Caco-2 (cell line): ENCODE measurements around the gene SPOCK1. TPM values are rescaled to one million over a fixed set of nuclear protein-coding genes. Genes with fewer than 3 reads are reported as not detected.

Experiments used
- BruUV-seq: library from RNA; stranded (reverse); fragments of 400-500 nt; replicated peaks from 2 replicates; lab custom pipeline; 2021; lab: Mats Ljungman, UMichigan
- CTCF ChIA-PET: fragments of 300-600 bp; sonication (Branson Sonifier 250); formaldehyde crosslinking; loops from one replicate; lab custom pipeline; 2022; ENCODE audit warnings: antibody characterized with exemption; lab: Charles Lee
- POLR2A ChIA-PET: fragments of 300-600 bp; sonication (Branson Sonifier 250); formaldehyde crosslinking; loops from one replicate; lab custom pipeline; 2022; ENCODE audit warnings: antibody characterized with exemption; lab: Charles Lee
- DNase-seq, 2 experiments: peaks; one replicate each; pipeline versions ENCODE4 v3.0.0 to v3.0.0-alpha.2; 2020 to 2022
- H3K27me3 ChIP-seq: replicated peaks from 2 replicates; pipeline ENCODE4 v1.6.0; 2011; ENCODE audit warnings: low read length; ENCODE audit not compliant: control insufficient read depth, insufficient read depth
- H3K36me3 ChIP-seq: 2 replicates; pipeline ENCODE4 v1.5.1; 2011; ENCODE audit warnings: low read length; ENCODE audit not compliant: control insufficient read depth, insufficient read depth
- H3K4me1 ChIP-seq: fragments of 250-450 bp; sonication (Bioruptor Pico); 2 replicates; pipeline ENCODE4 v1.5.1; 2020; ENCODE audit warnings: mild to moderate bottlenecking
- H3K4me3 ChIP-seq: 2 replicates; pipeline ENCODE4 v1.5.1; 2011; ENCODE audit warnings: low read depth, mild to moderate bottlenecking, control low read depth, low read length
- H3K9me3 ChIP-seq: fragments of 250-450 bp; sonication (Bioruptor Pico); 2 replicates; pipeline ENCODE4 v1.5.1; 2020; ENCODE audit warnings: mild to moderate bottlenecking, moderate library complexity
- H3K27ac Mint-ChIP-seq: one replicate; pipeline ENCODE4 v1.8.0; 2022; ENCODE audit warnings: mixed read lengths; ENCODE audit not compliant: unreplicated experiment
- H3K27me3 Mint-ChIP-seq: one replicate; pipeline ENCODE4 v1.8.0; 2022; ENCODE audit warnings: mixed read lengths; ENCODE audit not compliant: insufficient read depth, unreplicated experiment
- H3K36me3 Mint-ChIP-seq: one replicate; pipeline ENCODE4 v1.8.0; 2022; ENCODE audit warnings: mild to moderate bottlenecking, mixed read lengths; ENCODE audit not compliant: insufficient read depth, unreplicated experiment
- H3K4me1 Mint-ChIP-seq: one replicate; pipeline ENCODE4 v1.8.0; 2022; ENCODE audit warnings: low read depth, mixed read lengths; ENCODE audit not compliant: unreplicated experiment
- H3K4me3 Mint-ChIP-seq: one replicate; pipeline ENCODE4 v1.8.0; 2022; ENCODE audit warnings: mild to moderate bottlenecking, moderate library complexity, mixed read lengths; ENCODE audit not compliant: unreplicated experiment
- H3K9me3 Mint-ChIP-seq: one replicate; pipeline ENCODE4 v1.8.0; 2022; ENCODE audit warnings: mixed read lengths; ENCODE audit not compliant: unreplicated experiment
- intact Hi-C: fragments of 100-400 bp; cut with micrococcal nuclease; formaldehyde crosslinking; loops from one replicate; pipeline ENCODE4 v1.10.0; 2022; ENCODE audit not compliant: unreplicated experiment
- total RNA-seq: library from RNA; stranded (reverse); gene quantifications from 2 replicates; pipeline ENCODE4 v1.2.3, GENCODE V29; 2022
- TF ChIP-seq, protein P1 (sequence below), 2 experiments: fragments of 200-600 bp in 1 of 2; IDR thresholded peaks; 1 replicate in 1 of 2; 2 replicates in 1 of 2; pipeline versions ENCODE4 v1.5.1 to v1.8.0; 2011 to 2022; ENCODE audit warnings: antibody characterized with exemption in 1 of 2, control low read depth in 1 of 2, inconsistent platforms in 1 of 2, low read depth in 1 of 2, low read length in 1 of 2, mild to moderate bottlenecking in 1 of 2, moderate library complexity in 1 of 2; ENCODE audit not compliant: insufficient read depth in 1 of 2, severe bottlenecking in 1 of 2, unreplicated experiment in 1 of 2

The SPOCK1 gene
- total RNA-seq, 1 experiment from 2014 or later = not detected

DNA sequence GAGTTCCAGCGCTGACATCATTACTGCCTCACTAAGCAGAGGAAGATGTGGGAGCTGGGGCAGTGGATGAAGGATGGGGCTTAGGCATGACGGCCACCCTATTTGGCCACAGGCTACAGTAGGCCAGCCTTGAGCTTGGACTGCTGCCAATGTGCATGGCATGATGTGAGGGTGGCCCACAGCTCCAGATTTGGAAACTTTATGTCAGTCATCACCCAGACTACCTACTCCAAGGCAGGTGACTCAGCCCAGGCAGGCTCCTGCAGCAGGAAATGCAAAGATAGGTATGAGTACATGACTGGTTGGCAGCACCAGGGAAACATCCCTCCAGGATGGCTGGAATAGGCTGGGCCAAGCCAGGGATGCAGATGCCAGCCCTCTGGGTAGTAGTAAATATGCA lies 303.6 kb downstream of the SPOCK1 start:
- H3K9me3 ChIP-seq = no peaks in the 10 kb centered on the region
- intact Hi-C loops = no loop called here
- peaks cover 23% of the 10 kb centered on the region for H3K27me3 Mint-ChIP-seq
- no peaks in the 10 kb centered on the region for H3K36me3 Mint-ChIP-seq
- no peak for DNase-seq
- no peaks in the 10 kb centered on the region for H3K4me1 Mint-ChIP-seq
- no peaks in the 10 kb centered on the region for H3K27me3 ChIP-seq
- no peak overlapping the region for H3K4me3 Mint-ChIP-seq
- no peak overlapping the region for H3K27ac Mint-ChIP-seq
- ChIA-PET POLR2A (no interaction called here), CTCF (no interaction called here)
- TF ChIP-seq, protein P1, sequence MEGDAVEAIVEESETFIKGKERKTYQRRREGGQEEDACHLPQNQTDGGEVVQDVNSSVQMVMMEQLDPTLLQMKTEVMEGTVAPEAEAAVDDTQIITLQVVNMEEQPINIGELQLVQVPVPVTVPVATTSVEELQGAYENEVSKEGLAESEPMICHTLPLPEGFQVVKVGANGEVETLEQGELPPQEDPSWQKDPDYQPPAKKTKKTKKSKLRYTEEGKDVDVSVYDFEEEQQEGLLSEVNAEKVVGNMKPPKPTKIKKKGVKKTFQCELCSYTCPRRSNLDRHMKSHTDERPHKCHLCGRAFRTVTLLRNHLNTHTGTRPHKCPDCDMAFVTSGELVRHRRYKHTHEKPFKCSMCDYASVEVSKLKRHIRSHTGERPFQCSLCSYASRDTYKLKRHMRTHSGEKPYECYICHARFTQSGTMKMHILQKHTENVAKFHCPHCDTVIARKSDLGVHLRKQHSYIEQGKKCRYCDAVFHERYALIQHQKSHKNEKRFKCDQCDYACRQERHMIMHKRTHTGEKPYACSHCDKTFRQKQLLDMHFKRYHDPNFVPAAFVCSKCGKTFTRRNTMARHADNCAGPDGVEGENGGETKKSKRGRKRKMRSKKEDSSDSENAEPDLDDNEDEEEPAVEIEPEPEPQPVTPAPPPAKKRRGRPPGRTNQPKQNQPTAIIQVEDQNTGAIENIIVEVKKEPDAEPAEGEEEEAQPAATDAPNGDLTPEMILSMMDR (IDR thresholded peaks at IDR 0.05; ENCODE audit: insufficient read depth in 1 of 2, low read depth in 1 of 2, low read length in 1 of 2, severe bottlenecking in 1 of 2, unreplicated experiment in 1 of 2) = no peak
- no peaks in the 10 kb centered on the region for H3K9me3 Mint-ChIP-seq
- no peaks in the 10 kb centered on the region for H3K36me3 ChIP-seq
- H3K4me3 ChIP-seq = no peak overlapping the region
- no TSS peak for BruUV-seq
- H3K4me1 ChIP-seq = no peaks in the 10 kb centered on the region

DNA sequence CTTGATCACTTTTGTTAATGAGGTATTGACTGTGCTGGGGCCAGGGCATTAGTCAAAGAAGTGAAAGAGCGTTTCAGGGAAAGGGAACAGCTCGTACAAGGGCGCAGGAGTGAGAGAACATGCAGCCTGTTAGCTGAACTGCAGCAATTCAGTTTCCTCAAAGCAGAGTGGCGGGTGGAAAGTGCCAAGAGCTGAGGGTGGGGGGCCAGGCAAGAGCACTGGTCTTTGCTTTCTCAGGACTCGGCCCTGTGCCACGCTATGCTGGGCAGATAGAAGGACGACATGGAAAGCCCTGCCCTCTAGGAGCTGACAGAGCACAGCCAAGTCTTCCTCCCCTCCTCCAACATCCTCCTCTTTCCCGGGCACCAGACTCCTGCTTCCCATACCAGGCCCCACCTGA lies 304.8 kb downstream of the SPOCK1 start:
- TF ChIP-seq, protein P1 (IDR thresholded peaks at IDR 0.05; ENCODE audit: insufficient read depth in 1 of 2, low read depth in 1 of 2, low read length in 1 of 2, severe bottlenecking in 1 of 2, unreplicated experiment in 1 of 2) = no peak
- ChIA-PET CTCF (no interaction called here), POLR2A (no interaction called here)
- no peaks in the 10 kb centered on the region for H3K27me3 ChIP-seq
- H3K27me3 Mint-ChIP-seq = peaks cover 12% of the 10 kb centered on the region
- H3K4me3 Mint-ChIP-seq = no peak overlapping the region
- intact Hi-C loops = no loop called here
- no peaks in the 10 kb centered on the region for H3K36me3 ChIP-seq
- BruUV-seq = no TSS peak
- H3K36me3 Mint-ChIP-seq = no peaks in the 10 kb centered on the region
- no peak overlapping the region for H3K27ac Mint-ChIP-seq
- no peaks in the 10 kb centered on the region for H3K9me3 ChIP-seq
- no peak overlapping the region for H3K4me3 ChIP-seq
- H3K9me3 Mint-ChIP-seq = no peaks in the 10 kb centered on the region
- no peaks in the 10 kb centered on the region for H3K4me1 Mint-ChIP-seq
- H3K4me1 ChIP-seq = no peaks in the 10 kb centered on the region
- no peak for DNase-seq

DNA sequence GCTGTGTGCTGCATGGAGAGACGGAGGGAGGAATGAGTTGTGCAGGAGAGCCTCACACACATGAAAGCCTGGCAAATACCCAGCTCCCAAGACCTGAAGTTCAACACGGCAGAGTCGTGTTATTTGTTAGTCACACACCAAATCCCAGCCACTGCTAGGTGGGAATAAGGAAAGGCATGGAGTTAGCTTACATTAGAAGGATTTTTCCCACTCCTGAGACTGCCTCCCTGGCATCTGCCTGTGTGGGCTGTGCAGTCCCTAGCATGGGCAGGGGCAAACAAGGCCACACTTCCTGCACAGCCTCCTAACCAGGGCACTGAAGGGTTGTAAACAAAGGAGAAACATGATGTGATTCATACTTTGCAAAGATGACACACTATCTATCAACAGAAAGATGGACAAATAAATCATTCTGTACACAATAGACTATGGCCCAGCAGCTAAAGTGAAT lies 306.8 kb downstream of the SPOCK1 start:
- H3K4me3 Mint-ChIP-seq = no peak overlapping the region
- no peak for DNase-seq
- ChIA-PET POLR2A (no interaction called here), CTCF (no interaction called here)
- H3K4me1 Mint-ChIP-seq = no peaks in the 10 kb centered on the region
- TF ChIP-seq, protein P1 (IDR thresholded peaks at IDR 0.05; ENCODE audit: insufficient read depth in 1 of 2, low read depth in 1 of 2, low read length in 1 of 2, severe bottlenecking in 1 of 2, unreplicated experiment in 1 of 2) = no peak
- H3K36me3 Mint-ChIP-seq = no peaks in the 10 kb centered on the region
- no peak overlapping the region for H3K4me3 ChIP-seq
- peaks cover 15% of the 10 kb centered on the region for H3K27me3 Mint-ChIP-seq
- H3K27me3 ChIP-seq = no peaks in the 10 kb centered on the region; the same call in 1 of the 2 replicates
- no peaks in the 10 kb centered on the region for H3K4me1 ChIP-seq
- H3K36me3 ChIP-seq = no peaks in the 10 kb centered on the region
- H3K9me3 ChIP-seq = no peaks in the 10 kb centered on the region
- H3K27ac Mint-ChIP-seq = no peak overlapping the region
- no peaks in the 10 kb centered on the region for H3K9me3 Mint-ChIP-seq
- BruUV-seq = no TSS peak
- intact Hi-C loops = no loop called here
